GM12874 (cell line): ENCODE data around the gene NOL4L.

Source experiments
- TF ChIP-seq, protein P1 (sequence below): IDR thresholded peaks from 2 replicates; pipeline ENCODE4 v1.5.1; 2011; ENCODE audit warnings: low read depth, mild to moderate bottlenecking, control low read depth, low read length, moderate library complexity; ENCODE audit not compliant: insufficient read depth

NOL4L gene

DNA sequence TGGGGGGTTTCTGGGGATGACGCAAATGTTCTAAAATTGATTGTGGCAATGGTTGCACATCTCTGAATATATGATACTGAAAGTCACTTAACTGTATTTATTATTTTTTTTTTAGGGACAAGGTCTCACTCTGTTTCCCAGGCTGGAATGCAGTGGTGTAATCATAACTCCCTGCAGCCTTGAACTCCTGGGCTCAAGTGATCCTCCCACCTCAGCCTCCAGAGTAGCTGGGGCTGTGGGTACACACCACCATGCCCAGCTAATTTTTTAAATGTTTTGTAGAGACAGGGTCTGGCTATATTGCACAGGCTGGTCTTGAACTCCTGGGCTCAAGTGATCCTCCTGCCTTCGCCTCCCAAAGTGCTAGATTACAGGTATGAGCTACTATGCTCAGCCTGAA lies 33.4 kb downstream of the NOL4L start:
- TF ChIP-seq, protein P1, sequence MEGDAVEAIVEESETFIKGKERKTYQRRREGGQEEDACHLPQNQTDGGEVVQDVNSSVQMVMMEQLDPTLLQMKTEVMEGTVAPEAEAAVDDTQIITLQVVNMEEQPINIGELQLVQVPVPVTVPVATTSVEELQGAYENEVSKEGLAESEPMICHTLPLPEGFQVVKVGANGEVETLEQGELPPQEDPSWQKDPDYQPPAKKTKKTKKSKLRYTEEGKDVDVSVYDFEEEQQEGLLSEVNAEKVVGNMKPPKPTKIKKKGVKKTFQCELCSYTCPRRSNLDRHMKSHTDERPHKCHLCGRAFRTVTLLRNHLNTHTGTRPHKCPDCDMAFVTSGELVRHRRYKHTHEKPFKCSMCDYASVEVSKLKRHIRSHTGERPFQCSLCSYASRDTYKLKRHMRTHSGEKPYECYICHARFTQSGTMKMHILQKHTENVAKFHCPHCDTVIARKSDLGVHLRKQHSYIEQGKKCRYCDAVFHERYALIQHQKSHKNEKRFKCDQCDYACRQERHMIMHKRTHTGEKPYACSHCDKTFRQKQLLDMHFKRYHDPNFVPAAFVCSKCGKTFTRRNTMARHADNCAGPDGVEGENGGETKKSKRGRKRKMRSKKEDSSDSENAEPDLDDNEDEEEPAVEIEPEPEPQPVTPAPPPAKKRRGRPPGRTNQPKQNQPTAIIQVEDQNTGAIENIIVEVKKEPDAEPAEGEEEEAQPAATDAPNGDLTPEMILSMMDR: no peak

- TF ChIP-seq, protein P1: no peak
These were observed 35.3 kb downstream of the NOL4L start for GRCh38 chr20:32549842-32550241.

DNA sequence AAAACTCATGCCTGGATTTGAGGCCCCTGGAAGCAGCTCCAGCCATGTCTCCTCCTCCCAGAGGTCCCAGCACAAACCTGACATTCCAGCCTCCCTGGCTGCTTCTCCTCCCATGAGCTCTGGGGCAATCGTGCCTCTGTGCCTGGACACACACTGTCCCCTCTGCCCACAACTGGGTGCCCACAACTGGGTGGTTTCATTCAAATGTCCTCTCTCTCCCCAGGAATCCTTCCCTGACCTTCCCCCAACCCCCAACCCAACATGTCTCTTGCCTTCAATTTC lies 37.4 kb downstream of the NOL4L start:
- TF ChIP-seq, protein P1: no peak

DNA sequence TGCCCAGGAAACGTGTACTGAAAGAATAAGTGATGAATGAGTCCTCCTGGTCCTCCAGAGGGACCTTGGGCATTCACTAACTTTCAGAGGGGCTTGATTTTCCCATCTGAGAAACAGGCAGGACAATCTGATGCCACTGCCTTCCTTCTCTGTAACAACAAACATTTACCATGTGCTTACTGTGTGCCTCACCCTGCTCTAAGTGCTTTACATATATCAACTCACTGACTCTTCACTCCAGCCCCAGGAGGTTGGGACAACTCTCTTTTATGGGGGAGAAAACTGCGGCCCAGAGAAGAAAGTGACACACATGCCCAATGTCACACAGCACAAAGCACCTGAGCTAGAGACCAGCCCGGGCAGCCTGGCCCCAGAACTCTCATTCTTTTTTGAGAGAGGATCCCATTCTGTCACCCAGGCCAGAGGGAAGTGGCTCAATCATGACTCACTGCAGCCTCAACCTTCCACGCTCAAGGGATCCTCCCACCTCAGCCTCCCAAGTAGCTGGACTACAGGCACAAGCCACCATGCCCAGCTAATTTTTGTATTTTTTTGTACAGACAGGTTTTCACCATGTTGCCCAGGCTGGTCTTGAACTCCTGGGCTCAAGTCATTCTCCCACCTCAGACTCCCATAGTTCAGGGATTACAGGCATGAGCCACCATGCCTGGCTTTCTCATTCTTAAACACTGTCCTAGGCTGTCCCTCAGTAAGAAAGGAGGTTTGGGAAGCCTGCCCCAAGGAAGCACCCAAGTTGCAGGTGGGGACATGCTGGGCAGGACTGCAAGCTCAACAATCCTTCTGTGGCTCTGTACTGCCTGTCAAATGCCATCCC lies 38.0 kb downstream of the NOL4L start:
- TF ChIP-seq, protein P1: no peak

DNA sequence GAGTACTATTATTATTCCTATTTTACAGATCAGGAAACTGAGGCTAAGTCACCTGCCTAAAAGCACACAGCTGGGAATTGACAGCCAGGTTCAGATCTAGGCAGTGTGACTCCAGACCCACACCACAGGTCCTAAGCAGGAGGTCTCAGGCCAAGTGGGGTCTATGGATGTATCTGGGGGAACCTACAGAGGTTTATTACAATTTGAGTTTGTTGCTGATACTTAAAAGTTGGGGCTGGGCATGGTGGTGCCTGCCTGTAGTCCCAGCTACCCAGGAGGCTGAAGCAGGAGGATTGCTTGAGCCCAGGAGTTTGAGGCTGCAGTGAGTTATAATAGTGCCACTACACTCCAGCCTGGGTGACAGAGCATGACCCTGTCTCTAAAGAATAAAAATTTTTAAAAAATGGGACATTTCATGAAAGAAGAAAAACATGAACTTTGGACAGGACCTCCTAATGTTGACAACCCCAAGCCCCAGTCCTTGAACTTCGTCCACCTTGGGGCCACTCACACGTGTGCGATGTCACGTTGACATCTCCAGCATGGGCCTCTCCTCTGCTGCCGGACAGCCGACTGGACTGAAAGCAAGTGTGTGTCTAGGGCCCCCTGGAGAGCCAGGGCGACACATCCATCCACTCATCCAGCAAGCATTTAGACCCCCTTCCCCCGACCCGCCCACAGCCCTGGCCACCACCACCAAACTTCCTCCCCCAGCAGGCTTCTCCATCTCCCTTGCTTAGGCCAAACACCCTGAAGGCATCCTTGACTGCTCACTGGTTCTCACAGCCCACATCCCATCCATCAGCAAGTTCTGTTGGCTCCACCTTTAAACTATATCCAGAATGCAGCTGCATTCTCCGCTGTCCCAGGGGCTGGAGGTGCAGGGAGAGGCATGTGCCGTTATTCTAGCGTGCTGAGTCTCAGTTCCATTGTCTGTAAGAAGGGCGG lies 40.0 kb downstream of the NOL4L start:
- TF ChIP-seq, protein P1: no peak

DNA sequence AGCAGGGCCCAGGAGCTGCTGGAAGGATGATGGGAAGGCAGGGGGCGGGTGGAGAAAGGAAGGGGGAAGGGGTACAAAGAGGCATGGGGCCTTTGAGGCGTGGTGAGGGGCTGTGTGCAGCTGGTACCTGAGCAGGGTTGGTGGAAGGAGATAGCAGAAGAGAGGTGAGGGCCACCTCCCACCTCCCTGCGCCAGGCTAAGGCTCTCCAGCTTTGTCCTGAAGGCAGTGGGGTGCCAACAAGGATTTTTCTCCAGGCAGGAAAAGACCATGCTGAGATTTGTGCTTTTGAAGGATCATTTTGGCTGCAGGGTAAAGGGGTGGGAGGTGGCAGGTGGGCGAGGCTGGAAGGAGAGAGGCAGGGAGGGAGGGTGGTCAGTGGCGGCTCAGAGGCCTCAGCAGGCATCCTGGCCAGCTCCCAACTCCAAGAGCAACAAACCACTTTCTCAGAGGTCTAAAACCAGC lies 40.8 kb downstream of the NOL4L start:
- TF ChIP-seq, protein P1: no peak

- TF ChIP-seq, protein P1: no peak
These were observed 41.4 kb downstream of the NOL4L start for GRCh38 chr20:32543570-32544259.
